Esophagus muscularis mucosa (tissue), 4 donors: ENCODE measurements around the gene INAVA. TPM values are rescaled to one million over a fixed set of nuclear protein-coding genes. Genes with fewer than 3 reads are reported as not detected.

Experiments used
- DNase-seq: peaks from one replicate; pipeline ENCODE4 v3.0.0-alpha.2; 2017; ENCODE audit errors: extremely low spot score
- H3K27ac ChIP-seq, 4 donors: fragments of 200-600 bp; sonication (generic); replicated peaks in 1 of 4; 1 replicate in 3 of 4; 2 replicates in 1 of 4; pipeline ENCODE4 v1.5.1; 2016 to 2019; ENCODE audit warnings: mild to moderate bottlenecking in 1 of 4
- H3K27me3 ChIP-seq, 4 donors: fragments of 200-600 bp; sonication (generic); one replicate each; pipeline versions ENCODE4 v1.5.1 to v1.6.0; 2016 to 2019
- H3K36me3 ChIP-seq, 4 donors: fragments of 200-600 bp; sonication (generic); one replicate each; pipeline ENCODE4 v1.5.1; 2016 to 2019
- H3K4me1 ChIP-seq, 4 donors: fragments of 200-600 bp; sonication (generic); one replicate each; pipeline ENCODE4 v1.5.1; 2016 to 2019
- H3K4me3 ChIP-seq, 4 donors: fragments of 200-600 bp; sonication (generic); 1 replicate in 2 of 4; 2 replicates in 2 of 4; pipeline ENCODE4 v1.5.1; 2016 to 2019; ENCODE audit warnings: mild to moderate bottlenecking in 4 of 4, moderate library complexity in 1 of 4
- H3K9me3 ChIP-seq, 4 donors: fragments of 200-600 bp; sonication (generic); 1 replicate in 3 of 4; 2 replicates in 1 of 4; pipeline ENCODE4 v1.5.1; 2016 to 2019
- CTCF ChIP-seq, 3 experiments: fragments of 200-600 bp in 2 of 3; fragments of 450-650 bp in 1 of 3; sonication (generic) in 2 of 3; IDR thresholded peaks; one replicate each; pipeline ENCODE4 v1.5.1; 2017 to 2019; ENCODE audit warnings: antibody characterized with exemption in 3 of 3, mild to moderate bottlenecking in 2 of 3, moderate library complexity in 1 of 3
- EP300 ChIP-seq: sonication (generic); formaldehyde crosslinking; IDR thresholded peaks from one replicate; pipeline ENCODE4 v1.6.1; 2017; ENCODE audit warnings: antibody characterized with exemption
- POLR2A ChIP-seq: fragments of 450-650 bp; IDR thresholded peaks from one replicate; pipeline ENCODE4 v1.6.1; 2017; ENCODE audit warnings: antibody characterized with exemption, moderate library complexity, mild to moderate bottlenecking, low read depth
- POLR2AphosphoS5 ChIP-seq, 2 donors: sonication (generic); formaldehyde crosslinking; IDR thresholded peaks; one replicate each; pipeline ENCODE4 v1.6.1; 2017; ENCODE audit warnings: antibody characterized with exemption in 2 of 2
- WGBS: methylation state at CpG from one replicate; pipeline ENCODE4 v1.1.5; 2018; 5-methylcytosine and 5-hydroxymethylcytosine counted together
- intact Hi-C: fragments of 100-400 bp; cut with DNase I; formaldehyde crosslinking; loops from one replicate; pipeline ENCODE4 v1.15.1; 2023
- total RNA-seq, 4 donors: library from RNA; depleted of rRNA; stranded (reverse); fragments of >200 nt; gene quantifications; one replicate each; pipeline versions ENCODE4 v1.1.0 to v1.2.1, GENCODE V29; 2016

INAVA gene
- total RNA-seq, 4 donors from 2014 or later, result 0.63 TPM; not detected in 3

- H3K36me3 ChIP-seq, result no peaks in the 10 kb centered on the region
- peaks cover 0 to 4% (median 0%) of the 10 kb centered on the region in 4 donors for H3K4me1 ChIP-seq
- no peak overlapping the region for H3K27ac ChIP-seq
- intact Hi-C loops, result no loop called here
- TF ChIP-seq EP300, result no peak
- TF ChIP-seq POLR2AphosphoS5 (IDR thresholded peaks at IDR 0.05), result no peak
- TF ChIP-seq POLR2A, result no peak
- no peak for TF ChIP-seq CTCF (IDR thresholded peaks at IDR 0.05)
- H3K9me3 ChIP-seq, result no peaks in the 10 kb centered on the region
- WGBS, result 98% methylated on average over 11 of the region's 13 CpGs
- DNase-seq, result no peak
- peaks cover 0 to 13% (median 2%) of the 10 kb centered on the region in 4 donors for H3K27me3 ChIP-seq
- H3K4me3 ChIP-seq, result no peak overlapping the region
These were observed 18.2 kb downstream of the INAVA start for GRCh38 chr1:200912737-200913407.

GRCh38 chr1:200916152-200916551 lies 21.5 kb downstream of the INAVA start:
- intact Hi-C loops, result no loop called here
- Histone ChIP-seq H3K4me3 (no peak overlapping the region), H3K36me3 (no peaks in the 10 kb centered on the region), H3K27me3 (peaks cover 0 to 8% (median 2%) of the 10 kb centered on the region in 4 donors), H3K4me1 (peaks cover 0 to 4% (median 0%) of the 10 kb centered on the region in 4 donors), H3K27ac (no peak overlapping the region), H3K9me3 (no peaks in the 10 kb centered on the region)
- no peak for TF ChIP-seq POLR2A
- TF ChIP-seq POLR2AphosphoS5 (IDR thresholded peaks at IDR 0.05), result no peak
- no peak for TF ChIP-seq EP300
- no peak for TF ChIP-seq CTCF (IDR thresholded peaks at IDR 0.05)
- WGBS, result 42% methylated on average over 10 of the region's 22 CpGs
- no peak for DNase-seq

GRCh38 chr1:200916681-200917080 lies 22.0 kb downstream of the INAVA start:
- WGBS, result 83% methylated on average over 11 of the region's 11 CpGs
- H3K4me3 ChIP-seq, result no peak overlapping the region
- H3K9me3 ChIP-seq, result no peaks in the 10 kb centered on the region
- H3K36me3 ChIP-seq, result no peaks in the 10 kb centered on the region
- H3K27ac ChIP-seq, result no peak overlapping the region
- no peak for DNase-seq
- H3K4me1 ChIP-seq, result peaks cover 0 to 4% (median 0%) of the 10 kb centered on the region in 4 donors
- H3K27me3 ChIP-seq, result peaks cover 0 to 8% (median 2%) of the 10 kb centered on the region in 4 donors
- intact Hi-C loops, result no loop called here
- TF ChIP-seq POLR2AphosphoS5 (IDR thresholded peaks at IDR 0.05) (no peak), POLR2A (no peak), EP300 (no peak), CTCF (IDR thresholded peaks at IDR 0.05) (no peak)

- no peak overlapping the region for H3K4me3 ChIP-seq
- 98% methylated on average over 6 of the region's 7 CpGs for whole genome bisulfite sequencing
- H3K27me3 ChIP-seq, result peaks cover 0 to 8% (median 2%) of the 10 kb centered on the region in 4 donors
- H3K4me1 ChIP-seq, result peaks cover 0 to 4% (median 0%) of the 10 kb centered on the region in 4 donors
- H3K27ac ChIP-seq, result no peak overlapping the region
- TF ChIP-seq POLR2AphosphoS5 (IDR thresholded peaks at IDR 0.05) (no peak), CTCF (IDR thresholded peaks at IDR 0.05) (no peak), POLR2A (no peak), EP300 (no peak)
- H3K36me3 ChIP-seq, result no peaks in the 10 kb centered on the region
- no peak for DNase-seq
- H3K9me3 ChIP-seq, result no peaks in the 10 kb centered on the region
- intact Hi-C loops, result no loop called here
These were observed 22.7 kb downstream of the INAVA start for GRCh38 chr1:200917291-200917817.
